WI38 (cell line): ENCODE measurements around the gene CDKAL1.

Experiments used
- H3K4me3 ChIP-seq: 2 replicates; pipeline ENCODE4 v1.5.1; 2011; ENCODE audit warnings: low read depth, mild to moderate bottlenecking, control low read depth, low read length
- CTCF ChIP-seq: IDR thresholded peaks from 2 replicates; pipeline ENCODE4 v1.5.1; 2012; ENCODE audit warnings: low read depth, mild to moderate bottlenecking, control low read depth, low read length

Gene CDKAL1

GRCh38 chr6:20911712-20912111, 377.5 kb downstream of the CDKAL1 start:
- no peak overlapping the region for H3K4me3 ChIP-seq
- no peak for TF ChIP-seq CTCF

- no peak for TF ChIP-seq CTCF
- H3K4me3 ChIP-seq: no peak overlapping the region
Measured at GRCh38 chr6:20915156-20915555, 380.9 kb downstream of the CDKAL1 start.

- H3K4me3 ChIP-seq: no peak overlapping the region
- TF ChIP-seq CTCF: no peak
Measured at GRCh38 chr6:20915626-20916025, 381.4 kb downstream of the CDKAL1 start.

GRCh38 chr6:20916086-20916485, 381.8 kb downstream of the CDKAL1 start:
- TF ChIP-seq CTCF: no peak
- no peak overlapping the region for H3K4me3 ChIP-seq

- H3K4me3 ChIP-seq: no peak overlapping the region
- no peak for TF ChIP-seq CTCF
Measured at GRCh38 chr6:20918868-20919267, 384.6 kb downstream of the CDKAL1 start.

- H3K4me3 ChIP-seq: no peak overlapping the region
- TF ChIP-seq CTCF: no peak
Measured at GRCh38 chr6:20919677-20920385, 385.6 kb downstream of the CDKAL1 start.

GRCh38 chr6:20921578-20921977, 387.3 kb downstream of the CDKAL1 start:
- TF ChIP-seq CTCF: no peak
- no peak overlapping the region for H3K4me3 ChIP-seq
